Neural progenitor cell (in vitro differentiated cells): ENCODE measurements around the gene MRPS15. TPM values are rescaled to one million over a fixed set of nuclear protein-coding genes. Genes with fewer than 3 reads are reported as not detected.

Experiments
- DNase-seq: peaks from one replicate; pipeline ENCODE4 v3.0.0-alpha.2; 2016; ENCODE audit warnings: low spot score
- H2AFZ ChIP-seq: fragments of 200-600 bp; sonication (generic); replicated peaks from 2 replicates; pipeline ENCODE4 v1.6.1; 2016; ENCODE audit warnings: antibody characterized with exemption
- H3F3A ChIP-seq: fragments of 200-600 bp; sonication (generic); 2 replicates; pipeline ENCODE4 v1.6.1; 2016; ENCODE audit warnings: antibody characterized with exemption, low read depth
- H3K27ac ChIP-seq: fragments of 200-600 bp; sonication (generic); 2 replicates; pipeline ENCODE4 v1.5.1; 2016; ENCODE audit warnings: mild to moderate bottlenecking
- H3K27me3 ChIP-seq: fragments of 200-600 bp; sonication (generic); 2 replicates; pipeline ENCODE4 v1.6.1; 2016; ENCODE audit warnings: mild to moderate bottlenecking, moderate library complexity
- H3K36me3 ChIP-seq: fragments of 200-600 bp; sonication (generic); 2 replicates; pipeline ENCODE4 v1.5.1; 2016
- H3K4me1 ChIP-seq: fragments of 200-600 bp; sonication (generic); 2 replicates; pipeline ENCODE4 v1.6.1; 2016; ENCODE audit warnings: mixed run types
- H3K4me2 ChIP-seq: fragments of 200-600 bp; sonication (generic); 2 replicates; pipeline ENCODE4 v1.6.1; 2016
- H3K4me3 ChIP-seq: fragments of 200-600 bp; sonication (generic); 2 replicates; pipeline ENCODE4 v1.5.1; 2016
- H3K79me2 ChIP-seq: fragments of 200-600 bp; sonication (generic); 2 replicates; pipeline ENCODE4 v1.6.1; 2016; ENCODE audit warnings: low read depth
- H3K9ac ChIP-seq: fragments of 200-600 bp; sonication (generic); 2 replicates; pipeline ENCODE4 v1.6.1; 2016
- H3K9me3 ChIP-seq: fragments of 200-600 bp; sonication (generic); 2 replicates; pipeline ENCODE4 v1.5.1; 2016; ENCODE audit warnings: low read depth
- H4K20me1 ChIP-seq: fragments of 200-600 bp; sonication (generic); 2 replicates; pipeline ENCODE4 v1.6.1; 2016; ENCODE audit warnings: low read depth
- H3K27ac Mint-ChIP-seq: 3 replicates; pipeline ENCODE4 v1.8.0; 2021; ENCODE audit warnings: mixed read lengths
- H3K27me3 Mint-ChIP-seq: 2 replicates; pipeline ENCODE4 v1.8.0; 2022; ENCODE audit warnings: low read depth, mild to moderate bottlenecking, inconsistent platforms, moderate library complexity, mixed read lengths; ENCODE audit not compliant: insufficient read depth
- H3K36me3 Mint-ChIP-seq: 3 replicates; pipeline ENCODE4 v1.8.0; 2021; ENCODE audit warnings: mixed read lengths
- H3K4me1 Mint-ChIP-seq: 3 replicates; pipeline ENCODE4 v1.8.0; 2021; ENCODE audit warnings: mixed read lengths
- H3K4me3 Mint-ChIP-seq: 3 replicates; pipeline ENCODE4 v1.8.0; 2021; ENCODE audit warnings: mild to moderate bottlenecking, moderate library complexity, mixed read lengths
- H3K9me3 Mint-ChIP-seq: 3 replicates; pipeline ENCODE4 v1.8.0; 2020; ENCODE audit warnings: mixed read lengths
- EZH2 ChIP-seq: fragments of 200-600 bp; sonication (generic); IDR thresholded peaks from 2 replicates; pipeline ENCODE4 v1.6.1; 2017; ENCODE audit warnings: antibody characterized with exemption, mild to moderate bottlenecking, moderate library complexity
- EZH2phosphoT487 ChIP-seq: fragments of 200-600 bp; sonication (generic); IDR thresholded peaks from 2 replicates; pipeline ENCODE4 v1.6.1; 2017; ENCODE audit warnings: antibody characterized with exemption
- total RNA-seq: library from RNA; depleted of rRNA; stranded (reverse); fragments of >200 nt; gene quantifications from 2 replicates; pipeline ENCODE4 v1.2.3, GENCODE V29; 2015; ENCODE audit warnings: low replicate concordance
- TF ChIP-seq, protein P1 (sequence below): fragments of 200-600 bp; sonication (generic); IDR thresholded peaks from 2 replicates; pipeline ENCODE4 v1.5.1; 2017; ENCODE audit warnings: antibody characterized with exemption, mild to moderate bottlenecking

Gene MRPS15
- total RNA-seq, 1 donor from 2014 or later: 109 TPM

DNA sequence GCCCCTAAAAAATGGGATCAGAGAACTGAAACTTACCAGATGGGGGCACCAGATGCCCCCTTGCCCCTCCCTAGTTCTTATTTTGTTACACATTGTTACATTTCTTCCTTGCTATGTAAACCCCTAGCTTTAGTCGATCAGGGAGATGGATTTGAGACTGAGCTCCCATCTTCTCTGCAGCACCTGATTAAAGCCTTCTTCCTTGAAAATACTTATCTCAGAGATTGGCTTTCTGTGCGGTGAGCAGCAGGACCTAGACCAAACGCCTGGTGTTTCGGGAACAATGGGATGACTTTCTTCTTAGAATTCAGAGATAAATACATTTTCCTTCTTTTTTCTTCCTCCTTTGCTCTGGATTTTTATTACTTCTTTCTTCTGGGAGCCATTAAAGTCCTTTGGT is 49.8 kb downstream of the MRPS15 start:
- no peaks in the 10 kb centered on the region for H3K9me3 ChIP-seq
- H3K27me3 ChIP-seq: no peaks in the 10 kb centered on the region
- H3K9ac ChIP-seq: no peak overlapping the region
- Mint-ChIP-seq H3K27me3 (peaks cover 2% of the 10 kb centered on the region), H3K9me3 (no peaks in the 10 kb centered on the region), H3K27ac (no peak overlapping the region), H3K4me3 (no peak overlapping the region), H3K36me3 (peaks cover 12% of the 10 kb centered on the region), H3K4me1 (peaks cover 5% of the 10 kb centered on the region)
- TF ChIP-seq, protein P1, sequence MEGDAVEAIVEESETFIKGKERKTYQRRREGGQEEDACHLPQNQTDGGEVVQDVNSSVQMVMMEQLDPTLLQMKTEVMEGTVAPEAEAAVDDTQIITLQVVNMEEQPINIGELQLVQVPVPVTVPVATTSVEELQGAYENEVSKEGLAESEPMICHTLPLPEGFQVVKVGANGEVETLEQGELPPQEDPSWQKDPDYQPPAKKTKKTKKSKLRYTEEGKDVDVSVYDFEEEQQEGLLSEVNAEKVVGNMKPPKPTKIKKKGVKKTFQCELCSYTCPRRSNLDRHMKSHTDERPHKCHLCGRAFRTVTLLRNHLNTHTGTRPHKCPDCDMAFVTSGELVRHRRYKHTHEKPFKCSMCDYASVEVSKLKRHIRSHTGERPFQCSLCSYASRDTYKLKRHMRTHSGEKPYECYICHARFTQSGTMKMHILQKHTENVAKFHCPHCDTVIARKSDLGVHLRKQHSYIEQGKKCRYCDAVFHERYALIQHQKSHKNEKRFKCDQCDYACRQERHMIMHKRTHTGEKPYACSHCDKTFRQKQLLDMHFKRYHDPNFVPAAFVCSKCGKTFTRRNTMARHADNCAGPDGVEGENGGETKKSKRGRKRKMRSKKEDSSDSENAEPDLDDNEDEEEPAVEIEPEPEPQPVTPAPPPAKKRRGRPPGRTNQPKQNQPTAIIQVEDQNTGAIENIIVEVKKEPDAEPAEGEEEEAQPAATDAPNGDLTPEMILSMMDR: no peak
- TF ChIP-seq EZH2phosphoT487 (no peak), EZH2 (no peak)
- no peaks in the 10 kb centered on the region for H3K36me3 ChIP-seq
- no peak overlapping the region for H3K4me3 ChIP-seq
- no peaks in the 10 kb centered on the region for H3K79me2 ChIP-seq
- no peaks in the 10 kb centered on the region for H3K4me1 ChIP-seq
- no peak overlapping the region for H3K4me2 ChIP-seq
- no peak for DNase-seq
- no peaks in the 10 kb centered on the region for H4K20me1 ChIP-seq
- H3K27ac ChIP-seq: no peak overlapping the region
- H3F3A ChIP-seq: peaks cover 9% of the 10 kb centered on the region
- no peak overlapping the region for H2AFZ ChIP-seq

DNA sequence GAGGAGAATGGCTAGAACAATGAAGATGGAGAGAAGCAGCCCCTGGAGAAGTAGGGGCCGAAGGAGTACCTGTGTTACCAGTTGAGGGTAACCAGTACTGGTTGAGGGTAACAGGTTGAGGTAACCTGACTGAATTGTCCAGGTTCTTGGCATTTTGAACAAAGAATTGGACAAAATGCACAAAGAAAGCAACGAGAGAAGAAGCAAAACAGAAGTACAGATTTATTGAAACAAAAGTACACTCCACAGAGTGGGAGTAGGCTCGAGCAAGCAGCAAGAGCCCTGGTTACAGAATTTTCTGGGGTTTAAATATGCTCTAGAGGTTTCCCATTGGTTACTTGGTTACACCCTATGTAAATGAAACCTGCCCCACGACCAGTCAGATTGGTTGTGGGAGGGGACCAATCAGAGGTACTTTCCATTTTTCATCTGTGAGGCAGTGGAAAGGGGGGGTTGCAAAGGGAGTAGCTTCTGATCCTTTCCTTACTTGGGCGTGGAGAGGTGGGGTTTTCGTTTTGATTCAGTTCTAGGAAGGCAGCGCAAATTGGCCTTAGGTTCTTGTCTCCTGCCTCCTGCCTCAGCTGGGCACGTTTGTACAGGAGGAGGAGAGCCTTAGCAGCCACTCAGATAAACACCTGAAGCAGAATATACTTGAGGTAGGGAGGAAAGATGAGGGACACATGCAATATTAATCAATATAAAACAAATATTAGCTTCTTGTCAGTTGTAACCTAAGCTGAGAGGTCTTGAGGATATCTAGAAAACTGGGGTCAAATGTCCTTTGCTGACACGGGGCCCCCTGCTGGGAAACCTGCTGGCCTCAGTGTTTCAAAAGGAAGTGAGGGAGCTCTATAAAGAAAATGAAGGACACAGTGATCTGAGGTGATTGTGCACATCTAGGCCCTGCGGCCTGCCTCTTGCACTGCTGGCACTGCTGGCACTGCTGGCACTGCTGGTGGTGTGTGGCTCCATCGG is 52.2 kb downstream of the MRPS15 start:
- H3K4me3 ChIP-seq: no peak overlapping the region
- no peaks in the 10 kb centered on the region for H3K36me3 ChIP-seq
- DNase-seq: peak; percentile 16
- Mint-ChIP-seq H3K4me1 (peaks cover 5% of the 10 kb centered on the region), H3K9me3 (no peaks in the 10 kb centered on the region), H3K27ac (peak overlapping the region; percentile 74), H3K36me3 (peaks cover 17% of the 10 kb centered on the region), H3K27me3 (peaks cover 2% of the 10 kb centered on the region), H3K4me3 (no peak overlapping the region)
- TF ChIP-seq EZH2phosphoT487 (no peak), EZH2 (no peak)
- TF ChIP-seq, protein P1: no peak
- H4K20me1 ChIP-seq: no peaks in the 10 kb centered on the region
- H3K79me2 ChIP-seq: no peaks in the 10 kb centered on the region
- H3K4me2 ChIP-seq: no peak overlapping the region
- H3K9me3 ChIP-seq: no peaks in the 10 kb centered on the region
- H2AFZ ChIP-seq: no peak overlapping the region
- H3K4me1 ChIP-seq: no peaks in the 10 kb centered on the region
- H3F3A ChIP-seq: peaks cover 9% of the 10 kb centered on the region
- no peak overlapping the region for H3K27ac ChIP-seq
- H3K27me3 ChIP-seq: no peaks in the 10 kb centered on the region
- H3K9ac ChIP-seq: no peak overlapping the region

DNA sequence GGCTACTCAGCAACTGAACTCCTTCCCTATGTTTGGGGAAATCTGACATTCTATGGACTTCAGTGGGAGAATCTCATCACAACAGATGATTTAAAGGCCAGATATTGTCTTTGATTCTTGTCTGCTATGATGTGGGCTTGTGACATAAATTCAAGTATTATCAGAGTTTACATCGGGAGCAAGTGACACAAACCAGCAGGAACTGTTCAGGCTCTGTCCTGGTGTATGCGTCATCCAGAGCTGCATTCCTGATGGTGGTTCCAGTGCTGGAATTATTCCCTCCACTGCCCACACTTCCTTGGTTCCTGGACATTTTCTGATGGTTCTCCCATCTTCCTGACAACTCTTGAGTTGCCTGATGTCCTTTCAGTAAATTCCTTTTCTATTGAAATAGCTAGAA is 55.7 kb downstream of the MRPS15 start:
- H3K27me3 Mint-ChIP-seq: peaks cover 2% of the 10 kb centered on the region
- Histone ChIP-seq H3K4me1 (no peaks in the 10 kb centered on the region), H4K20me1 (no peaks in the 10 kb centered on the region), H3K4me2 (no peak overlapping the region), H3F3A (peaks cover 9% of the 10 kb centered on the region), H3K36me3 (no peaks in the 10 kb centered on the region), H3K4me3 (no peak overlapping the region), H3K79me2 (no peaks in the 10 kb centered on the region), H3K9ac (no peak overlapping the region), H3K27ac (no peak overlapping the region), H2AFZ (no peak overlapping the region), H3K27me3 (no peaks in the 10 kb centered on the region), H3K9me3 (no peaks in the 10 kb centered on the region)
- peaks cover 5% of the 10 kb centered on the region for H3K4me1 Mint-ChIP-seq
- no peaks in the 10 kb centered on the region for H3K9me3 Mint-ChIP-seq
- H3K27ac Mint-ChIP-seq: no peak overlapping the region
- H3K4me3 Mint-ChIP-seq: no peak overlapping the region
- no peak for DNase-seq
- H3K36me3 Mint-ChIP-seq: peaks cover 17% of the 10 kb centered on the region
- TF ChIP-seq, protein P1: no peak
- TF ChIP-seq EZH2phosphoT487 (no peak), EZH2 (no peak)
